PC-3 (cell line): ENCODE results near the gene TAGLN. TPM values are rescaled to one million over a fixed set of nuclear protein-coding genes. Genes with fewer than 3 reads are reported as not detected.

Source experiments
- ATAC-seq: fragments of 200-7000 bp; cut with Tn5 transposase; 2 replicates; pipeline ENCODE4 v1.9.1; 2020; ENCODE audit warnings: mild to moderate bottlenecking, moderate library complexity
- BruUV-seq: library from RNA; stranded (reverse); fragments of 400-500 nt; replicated peaks from 2 replicates; lab custom pipeline; 2021; lab: Mats Ljungman, UMichigan
- CTCF ChIA-PET: fragments of 300-600 bp; sonication (Branson Sonifier 250); formaldehyde crosslinking; loops from one replicate; lab custom pipeline; 2022; ENCODE audit warnings: antibody characterized with exemption; lab: Charles Lee
- POLR2A ChIA-PET: fragments of 300-600 bp; sonication (Branson Sonifier 250); formaldehyde crosslinking; loops from one replicate; lab custom pipeline; 2022; ENCODE audit warnings: antibody characterized with exemption; ENCODE audit not compliant: unreplicated experiment; lab: Charles Lee
- DNase-seq: peaks from one replicate; pipeline ENCODE4 v3.0.0-alpha.2; 2015
- H2AFZ ChIP-seq: fragments of 300-600 bp; sonication (generic); 2 replicates; pipeline ENCODE4 v1.6.0; 2016; ENCODE audit warnings: antibody characterized with exemption, low read length
- H3F3A ChIP-seq: fragments of 300-600 bp; sonication (generic); one replicate; pipeline ENCODE4 v1.6.0; 2017; ENCODE audit warnings: antibody characterized with exemption, low read length, control low read depth, mild to moderate bottlenecking; ENCODE audit not compliant: unreplicated experiment
- H3K27ac ChIP-seq: fragments of 300-600 bp; sonication (generic); 2 replicates; pipeline ENCODE4 v1.5.1; 2016; ENCODE audit warnings: mild to moderate bottlenecking, low read length
- H3K27me3 ChIP-seq: fragments of 300-600 bp; sonication (generic); 2 replicates; pipeline ENCODE4 v1.6.1; 2016; ENCODE audit warnings: low read length, mixed read lengths
- H3K36me3 ChIP-seq: fragments of 300-600 bp; sonication (generic); 2 replicates; pipeline ENCODE4 v1.6.1; 2016; ENCODE audit warnings: low read depth, mixed run types, low read length, mixed read lengths
- H3K4me1 ChIP-seq: fragments of 300-600 bp; sonication (generic); 2 replicates; pipeline ENCODE4 v1.5.1; 2016; ENCODE audit warnings: low read length; ENCODE audit not compliant: insufficient read depth
- H3K4me2 ChIP-seq: fragments of 300-600 bp; sonication (generic); 2 replicates; pipeline ENCODE4 v1.6.0; 2016; ENCODE audit warnings: low read length
- H3K4me3 ChIP-seq: fragments of 300-600 bp; sonication (generic); 2 replicates; pipeline ENCODE4 v1.5.1; 2016; ENCODE audit warnings: mild to moderate bottlenecking, low read length, mixed read lengths
- H3K79me2 ChIP-seq: fragments of 300-600 bp; sonication (generic); 2 replicates; pipeline ENCODE4 v1.6.1; 2017; ENCODE audit warnings: low read length, mixed read lengths
- H3K9ac ChIP-seq: fragments of 300-600 bp; sonication (generic); 2 replicates; pipeline ENCODE4 v1.6.0; 2016; ENCODE audit warnings: mild to moderate bottlenecking, low read length
- H3K9me2 ChIP-seq: fragments of 300-600 bp; sonication (generic); replicated peaks from 2 replicates; pipeline ENCODE4 v1.6.1; 2016; ENCODE audit warnings: mixed run types, low read length, mixed read lengths
- H3K9me3 ChIP-seq: fragments of 300-600 bp; sonication (generic); 2 replicates; pipeline ENCODE4 v1.6.1; 2016; ENCODE audit warnings: low read length, mixed read lengths
- H4K20me1 ChIP-seq: fragments of 300-600 bp; sonication (generic); 2 replicates; pipeline ENCODE4 v1.6.1; 2016; ENCODE audit warnings: low read length, mixed read lengths
- CTCF ChIP-seq: fragments of 300-600 bp; sonication (generic); conservative IDR thresholded peaks from 2 replicates; pipeline ENCODE4 v1.5.1; 2017; ENCODE audit warnings: antibody characterized with exemption, low read depth, mild to moderate bottlenecking, low read length
- EZH2 ChIP-seq: fragments of 300-600 bp; sonication (generic); IDR thresholded peaks from one replicate; pipeline ENCODE4 v1.6.1; 2017; ENCODE audit warnings: antibody characterized with exemption, mild to moderate bottlenecking, low read length; ENCODE audit not compliant: unreplicated experiment
- EZH2phosphoT487 ChIP-seq: fragments of 300-600 bp; sonication (generic); IDR thresholded peaks from 2 replicates; pipeline ENCODE4 v1.6.1; 2018; ENCODE audit warnings: mild to moderate bottlenecking, antibody characterized with exemption, low read length, borderline replicate concordance
- intact Hi-C: fragments of 100-400 bp; cut with micrococcal nuclease; formaldehyde crosslinking; loops from 2 replicates; pipeline ENCODE4 v1.9.0; 2023
- total RNA-seq: library from RNA; depleted of rRNA; stranded (reverse); fragments of >200 nt; gene quantifications from 2 replicates; pipeline ENCODE4 v1.2.3, GENCODE V29; 2014

TAGLN gene
- total RNA-seq, 1 experiment from 2014 or later = 10.3 TPM

DNA sequence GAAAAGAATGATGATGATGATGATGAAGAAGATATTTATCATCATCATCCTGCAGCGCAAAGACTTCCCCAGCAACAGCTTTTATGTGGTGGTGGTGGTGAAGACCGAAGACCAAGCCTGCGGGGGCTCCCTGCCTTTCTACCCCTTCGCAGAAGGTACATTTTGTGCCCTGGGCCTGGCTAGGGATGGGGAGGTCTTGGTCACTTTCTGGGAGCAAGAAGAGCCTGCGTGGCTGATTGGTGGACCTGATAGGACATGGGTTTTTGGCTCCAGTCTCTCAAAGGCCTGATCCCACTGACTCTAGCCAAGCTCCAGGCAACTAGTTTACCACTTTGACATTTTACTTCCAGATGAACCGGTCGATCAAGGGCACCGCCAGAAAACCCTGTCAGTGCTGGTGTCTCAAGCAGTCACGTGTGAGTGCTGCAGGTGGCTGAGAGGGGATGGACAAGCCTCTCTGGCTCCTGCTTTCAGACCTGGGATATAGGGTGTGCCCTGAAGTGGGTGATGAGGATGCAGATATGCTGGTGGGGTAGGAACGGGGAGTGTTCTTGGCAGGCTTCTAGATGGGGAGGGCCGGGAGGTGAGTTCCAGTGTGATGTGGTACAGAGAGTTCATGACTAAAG lies 15.3 kb upstream of the TAGLN start:
- no peak for ATAC-seq

GRCh38 chr11:117185736-117186430 lies 13.3 kb upstream of the TAGLN start:
- no peak overlapping the region for H3K4me3 ChIP-seq
- H3K79me2 ChIP-seq = no peaks in the 10 kb centered on the region
- H3K27ac ChIP-seq = peak overlapping the region; percentile 17; the same call in 1 of the 2 replicates
- no peaks in the 10 kb centered on the region for H3K36me3 ChIP-seq
- no peak overlapping the region for H2AFZ ChIP-seq
- no peak overlapping the region for H3K9ac ChIP-seq
- no peaks in the 10 kb centered on the region for H3K27me3 ChIP-seq
- DNase-seq (no peak), ATAC-seq (no peak)
- TF ChIP-seq EZH2 (no peak), CTCF (no peak), EZH2phosphoT487 (no peak)
- H3K4me2 ChIP-seq = peak overlapping the region; percentile 20; the same call in 1 of the 2 replicates
- BruUV-seq = no TSS peak
- H4K20me1 ChIP-seq = no peaks in the 10 kb centered on the region
- intact Hi-C loops = loop anchor here (2.0 kb wide), 1 partner anchor 41 kb away; no protein-coding TSS in a partner anchor
- no peaks in the 10 kb centered on the region for H3K9me3 ChIP-seq
- no peaks in the 10 kb centered on the region for H3K9me2 ChIP-seq
- ChIA-PET POLR2A (interaction anchor here (0.5 kb wide), 1 partner anchor 36 kb away, joined by 3 read pairs; no protein-coding TSS in a partner anchor), CTCF (interaction anchor here (0.6 kb wide), 2 partner anchors 29 to 41 kb away, joined by 3 to 4 read pairs; no protein-coding TSS in a partner anchor)
- no peaks in the 10 kb centered on the region for H3F3A ChIP-seq
- H3K4me1 ChIP-seq = peaks cover 25% of the 10 kb centered on the region

More for the DNA sequence above, 15.3 kb upstream of the TAGLN start:
- ChIA-PET POLR2A (no interaction called here), CTCF (no interaction called here)
- peak; percentile 24 for DNase-seq
- Histone ChIP-seq H3K4me2 (no peak overlapping the region), H2AFZ (no peak overlapping the region), H4K20me1 (no peaks in the 10 kb centered on the region), H3K79me2 (no peaks in the 10 kb centered on the region), H3K9ac (no peak overlapping the region), H3K4me3 (no peak overlapping the region), H3K9me2 (no peaks in the 10 kb centered on the region), H3K36me3 (no peaks in the 10 kb centered on the region), H3K4me1 (peaks cover 36% of the 10 kb centered on the region), H3K9me3 (no peaks in the 10 kb centered on the region), H3F3A (no peaks in the 10 kb centered on the region), H3K27ac (no peak overlapping the region), H3K27me3 (no peaks in the 10 kb centered on the region)
- TF ChIP-seq EZH2 = no peak
- no peak for TF ChIP-seq EZH2phosphoT487
- no peak for TF ChIP-seq CTCF
- BruUV-seq = no TSS peak
- intact Hi-C loops = loop anchor here (2.0 kb wide), 1 partner anchor 43 kb away; no protein-coding TSS in a partner anchor

DNA sequence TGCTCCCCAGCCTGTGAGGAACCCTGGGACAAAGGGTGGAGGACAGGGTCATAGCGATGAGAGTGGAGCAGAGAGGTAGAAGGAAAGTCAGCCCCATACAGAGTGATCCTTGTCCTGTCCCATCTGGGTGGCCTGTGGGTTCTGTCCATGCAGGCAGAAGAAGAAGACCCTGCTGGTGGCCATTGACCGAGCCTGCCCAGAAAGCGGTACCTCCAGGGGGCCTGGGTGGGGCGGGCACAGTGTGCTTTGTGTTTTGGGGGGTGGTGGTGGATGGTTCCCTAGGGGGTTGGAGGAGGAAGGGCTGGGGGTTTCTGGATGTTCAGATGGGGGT lies 12.8 kb upstream of the TAGLN start:
- Histone ChIP-seq H3K4me2 (no peak overlapping the region), H3K79me2 (no peaks in the 10 kb centered on the region), H3K27ac (no peak overlapping the region), H3K9me3 (no peaks in the 10 kb centered on the region), H3K27me3 (no peaks in the 10 kb centered on the region), H3K4me1 (peaks cover 25% of the 10 kb centered on the region), H3K4me3 (no peak overlapping the region), H3K9ac (no peak overlapping the region), H2AFZ (no peak overlapping the region), H3K36me3 (no peaks in the 10 kb centered on the region), H3K9me2 (no peaks in the 10 kb centered on the region), H3F3A (no peaks in the 10 kb centered on the region), H4K20me1 (no peaks in the 10 kb centered on the region)
- intact Hi-C loops = no loop called here
- ChIA-PET CTCF (no interaction called here), POLR2A (no interaction called here)
- BruUV-seq = no TSS peak
- DNase-seq (no peak), ATAC-seq (no peak)
- no peak for TF ChIP-seq CTCF
- no peak for TF ChIP-seq EZH2phosphoT487
- no peak for TF ChIP-seq EZH2
